GM12892 (cell line): ENCODE measurements around the gene MAP4K4.

Experiments
- POLR2A ChIP-seq: IDR thresholded peaks from 2 replicates; pipeline ENCODE4 v1.6.1; 2011; ENCODE audit warnings: low read depth, low read length, control low read depth
- POLR2AphosphoS5 ChIP-seq: IDR thresholded peaks from 2 replicates; pipeline ENCODE4 v1.6.1; 2011; ENCODE audit warnings: low read depth, low read length, control low read depth
- TAF1 ChIP-seq: IDR thresholded peaks from 2 replicates; pipeline ENCODE4 v1.6.1; 2011; ENCODE audit warnings: low read depth, mild to moderate bottlenecking, control low read depth, low read length, borderline replicate concordance

GRCh38 chr2:101832114-101832513, 134.6 kb downstream of the MAP4K4 start:
- TF ChIP-seq POLR2AphosphoS5 (no peak), POLR2A (no peak), TAF1 (no peak)
